BLaER1 (cell line): Measurements from ENCODE around the gene GOLPH3L.

Experiments
- H3K27ac ChIP-seq: shearing (Covaris generic); formaldehyde crosslinking; 2 replicates; pipeline ENCODE4 v1.8.1; 2022
- H3K27me3 ChIP-seq: shearing (Covaris generic); formaldehyde crosslinking; 2 replicates; pipeline ENCODE4 v1.8.1; 2022
- H3K36me3 ChIP-seq: shearing (Covaris generic); formaldehyde crosslinking; 2 replicates; pipeline ENCODE4 v1.8.1; 2022
- H3K4me1 ChIP-seq: shearing (Covaris generic); formaldehyde crosslinking; 2 replicates; pipeline ENCODE4 v1.8.1; 2022
- H3K4me2 ChIP-seq: shearing (Covaris generic); formaldehyde crosslinking; 2 replicates; pipeline ENCODE4 v1.8.1; 2022
- H3K4me3 ChIP-seq: shearing (Covaris generic); formaldehyde crosslinking; 2 replicates; pipeline ENCODE4 v1.8.1; 2022
- H3K9ac ChIP-seq: shearing (Covaris generic); formaldehyde crosslinking; 2 replicates; pipeline ENCODE4 v1.8.1; 2022
- H3K9me3 ChIP-seq: shearing (Covaris generic); formaldehyde crosslinking; 2 replicates; pipeline ENCODE4 v1.8.1; 2022
- H4K20me1 ChIP-seq: shearing (Covaris generic); formaldehyde crosslinking; 2 replicates; pipeline ENCODE4 v1.8.1; 2022
- Cebpa-rat ChIP-seq: shearing (Covaris generic); IDR thresholded peaks from 2 replicates; pipeline ENCODE4 v1.8.1; 2022

GOLPH3L gene

DNA sequence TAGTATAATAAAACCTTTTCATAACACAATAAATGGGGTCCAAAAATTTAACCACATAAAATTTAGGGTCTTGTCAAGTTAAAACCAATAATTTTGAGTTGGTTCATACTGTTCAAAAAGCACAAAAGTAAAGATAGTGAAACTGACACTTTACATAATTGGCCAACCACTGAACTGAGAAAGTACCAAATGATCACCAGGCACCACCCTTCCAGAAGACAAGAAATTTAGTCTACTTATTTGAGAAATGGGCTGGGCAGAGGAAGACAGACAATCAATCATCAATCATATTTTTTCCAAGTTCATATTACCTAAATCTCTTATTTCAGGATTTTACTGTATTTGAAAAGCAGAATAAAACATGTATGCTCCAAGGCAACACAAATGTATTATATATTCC, 6.5 kb upstream of the GOLPH3L start:
- H3K4me3 ChIP-seq, result no peak overlapping the region
- H3K9me3 ChIP-seq, result no peaks in the 10 kb centered on the region
- no peaks in the 10 kb centered on the region for H4K20me1 ChIP-seq
- no peaks in the 10 kb centered on the region for H3K36me3 ChIP-seq
- H3K9ac ChIP-seq, result no peak overlapping the region
- no peaks in the 10 kb centered on the region for H3K4me1 ChIP-seq
- TF ChIP-seq Cebpa-rat, result no peak
- H3K4me2 ChIP-seq, result no peak overlapping the region
- no peak overlapping the region for H3K27ac ChIP-seq
- H3K27me3 ChIP-seq, result no peaks in the 10 kb centered on the region

DNA sequence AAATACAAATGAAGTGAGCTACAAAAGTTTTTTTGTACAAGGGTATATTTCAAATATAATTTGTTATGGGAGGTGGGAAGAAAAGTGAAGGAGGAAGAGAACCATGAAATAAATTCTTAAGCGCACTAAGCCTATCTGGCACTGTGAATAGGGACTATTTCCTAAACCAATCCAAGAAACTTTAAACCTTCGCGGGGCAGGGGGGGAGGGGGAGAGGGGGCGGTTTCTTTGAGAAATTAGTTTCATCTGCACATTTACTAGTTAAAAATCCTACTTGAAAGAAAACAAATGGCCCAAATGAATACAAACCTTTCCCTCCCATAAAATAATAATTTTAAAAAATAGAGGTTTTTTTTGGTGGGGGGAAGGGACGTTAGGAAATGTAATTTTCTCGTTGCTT, 364 bp downstream of the GOLPH3L start:
- Histone ChIP-seq H3K27ac (no peak overlapping the region), H3K4me3 (peak overlapping the region; percentile 80), H4K20me1 (peaks cover 5% of the 10 kb centered on the region; the same call in 1 of the 2 replicates), H3K4me2 (peak overlapping the region; percentile 89), H3K36me3 (peaks cover 31% of the 10 kb centered on the region), H3K27me3 (no peaks in the 10 kb centered on the region), H3K9me3 (no peaks in the 10 kb centered on the region), H3K4me1 (peaks cover 21% of the 10 kb centered on the region), H3K9ac (peak overlapping the region; percentile 71; the same call in 1 of the 2 replicates)
- TF ChIP-seq Cebpa-rat, result no peak

GRCh38 chr1:150696162-150696561, 792 bp downstream of the GOLPH3L start:
- Histone ChIP-seq H3K9ac (peak overlapping the region; percentile 53; the same call in 1 of the 2 replicates), H3K27me3 (no peaks in the 10 kb centered on the region), H3K4me3 (peak overlapping the region; percentile 80), H3K4me2 (peak overlapping the region; percentile 89), H4K20me1 (peaks cover 5% of the 10 kb centered on the region; the same call in 1 of the 2 replicates), H3K4me1 (peaks cover 21% of the 10 kb centered on the region), H3K27ac (no peak overlapping the region), H3K9me3 (no peaks in the 10 kb centered on the region), H3K36me3 (peaks cover 34% of the 10 kb centered on the region)
- TF ChIP-seq Cebpa-rat, result no peak

DNA sequence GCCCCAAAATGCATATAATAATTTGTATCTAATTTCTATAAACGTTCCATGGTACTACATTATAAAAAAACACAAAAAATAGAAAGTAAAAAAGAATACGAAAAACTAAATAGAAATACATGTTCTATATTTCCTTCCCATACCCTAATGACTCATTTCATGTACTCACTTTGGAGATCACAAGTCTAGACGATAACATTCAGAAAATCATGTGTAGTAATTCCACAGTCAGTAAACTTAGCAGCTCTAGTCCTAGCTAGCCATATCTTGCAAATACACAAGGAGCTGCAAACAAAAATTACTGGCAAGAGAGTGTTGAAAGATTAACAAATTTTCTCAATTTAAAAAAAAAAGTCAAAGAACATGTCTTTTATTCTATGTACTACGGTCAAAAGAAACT, 1.4 kb downstream of the GOLPH3L start:
- peak overlapping the region; percentile 89 for H3K4me2 ChIP-seq
- H3K27ac ChIP-seq, result no peak overlapping the region
- H3K4me1 ChIP-seq, result peaks cover 21% of the 10 kb centered on the region
- peaks cover 40% of the 10 kb centered on the region for H3K36me3 ChIP-seq
- H3K9ac ChIP-seq, result no peak overlapping the region
- H3K9me3 ChIP-seq, result no peaks in the 10 kb centered on the region
- H3K27me3 ChIP-seq, result no peaks in the 10 kb centered on the region
- TF ChIP-seq Cebpa-rat, result no peak
- H4K20me1 ChIP-seq, result peaks cover 5% of the 10 kb centered on the region; the same call in 1 of the 2 replicates
- H3K4me3 ChIP-seq, result no peak overlapping the region

GRCh38 chr1:150692720-150693119, 4.2 kb downstream of the GOLPH3L start:
- Histone ChIP-seq H3K27me3 (no peaks in the 10 kb centered on the region), H3K4me1 (peaks cover 18% of the 10 kb centered on the region), H3K36me3 (peaks cover 65% of the 10 kb centered on the region), H3K27ac (no peak overlapping the region), H3K9ac (no peak overlapping the region), H3K4me3 (no peak overlapping the region), H3K9me3 (no peaks in the 10 kb centered on the region), H4K20me1 (peaks cover 5% of the 10 kb centered on the region; the same call in 1 of the 2 replicates), H3K4me2 (no peak overlapping the region)
- no peak for TF ChIP-seq Cebpa-rat

DNA sequence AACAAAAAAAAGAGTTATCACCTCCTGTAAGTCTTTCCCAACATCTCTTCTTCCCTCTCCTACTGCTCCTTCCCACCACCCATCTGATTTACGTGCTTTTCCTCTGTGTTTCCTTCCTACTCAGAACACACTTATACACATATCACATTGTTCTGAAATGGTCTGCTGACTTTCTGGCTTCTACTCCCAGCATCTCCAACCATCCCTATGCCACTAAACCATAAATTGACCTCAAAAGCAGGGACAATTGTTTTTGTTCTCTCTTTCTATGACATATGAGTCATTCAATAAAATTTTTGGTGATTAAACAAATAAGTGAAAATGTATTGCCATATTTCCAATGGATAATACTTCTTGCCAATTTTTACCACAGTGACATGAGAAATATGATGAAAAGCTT, 8.2 kb downstream of the GOLPH3L start:
- H3K9ac ChIP-seq, result no peak overlapping the region
- no peaks in the 10 kb centered on the region for H3K27me3 ChIP-seq
- no peaks in the 10 kb centered on the region for H4K20me1 ChIP-seq
- peaks cover 62% of the 10 kb centered on the region for H3K36me3 ChIP-seq
- no peak overlapping the region for H3K27ac ChIP-seq
- no peaks in the 10 kb centered on the region for H3K9me3 ChIP-seq
- no peak overlapping the region for H3K4me2 ChIP-seq
- TF ChIP-seq Cebpa-rat, result no peak
- no peaks in the 10 kb centered on the region for H3K4me1 ChIP-seq
- no peak overlapping the region for H3K4me3 ChIP-seq

- no peaks in the 10 kb centered on the region for H3K9me3 ChIP-seq
- H3K27ac ChIP-seq, result no peak overlapping the region
- H3K4me1 ChIP-seq, result no peaks in the 10 kb centered on the region
- H3K4me2 ChIP-seq, result no peak overlapping the region
- H3K27me3 ChIP-seq, result no peaks in the 10 kb centered on the region
- peaks cover 60% of the 10 kb centered on the region for H3K36me3 ChIP-seq
- no peaks in the 10 kb centered on the region for H4K20me1 ChIP-seq
- H3K9ac ChIP-seq, result no peak overlapping the region
- H3K4me3 ChIP-seq, result no peak overlapping the region
- no peak for TF ChIP-seq Cebpa-rat
Measured at GRCh38 chr1:150686275-150686674, 10.7 kb downstream of the GOLPH3L start.

- no peak for TF ChIP-seq Cebpa-rat
Measured at GRCh38 chr1:150683914-150684313, 13.0 kb downstream of the GOLPH3L start.

DNA sequence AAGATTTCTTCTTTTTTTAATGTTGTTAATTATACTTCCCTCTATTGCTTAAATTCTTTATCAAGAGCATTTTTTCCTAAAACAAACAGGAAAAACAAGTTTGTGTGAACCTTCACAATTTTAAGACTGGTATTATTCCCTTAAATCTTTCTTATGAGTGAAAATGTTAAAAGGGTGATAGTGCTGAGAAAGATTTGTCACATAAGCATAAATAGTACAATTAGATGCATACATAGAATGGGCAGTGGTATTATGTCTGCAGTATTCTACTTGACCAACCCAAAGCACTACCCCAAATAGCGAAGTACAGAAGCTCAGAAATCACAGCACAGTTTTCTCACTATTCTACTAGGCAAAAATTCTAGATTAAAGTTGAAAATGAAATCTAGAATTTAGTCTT, 18.0 kb downstream of the GOLPH3L start:
- Histone ChIP-seq H3K27ac (no peak overlapping the region), H4K20me1 (no peaks in the 10 kb centered on the region), H3K4me1 (no peaks in the 10 kb centered on the region), H3K9ac (no peak overlapping the region), H3K4me3 (no peak overlapping the region), H3K4me2 (no peak overlapping the region), H3K36me3 (peaks cover 60% of the 10 kb centered on the region), H3K27me3 (no peaks in the 10 kb centered on the region), H3K9me3 (no peaks in the 10 kb centered on the region)
- no peak for TF ChIP-seq Cebpa-rat

More at GRCh38 chr1:150683914-150684313, 13.0 kb downstream of the GOLPH3L start:
- Histone ChIP-seq H4K20me1 (no peaks in the 10 kb centered on the region), H3K4me3 (no peak overlapping the region), H3K9me3 (no peaks in the 10 kb centered on the region), H3K27me3 (no peaks in the 10 kb centered on the region), H3K4me2 (no peak overlapping the region), H3K9ac (no peak overlapping the region), H3K36me3 (peaks cover 55% of the 10 kb centered on the region), H3K27ac (no peak overlapping the region), H3K4me1 (no peaks in the 10 kb centered on the region)

GRCh38 chr1:150674881-150675280, 22.1 kb downstream of the GOLPH3L start:
- Histone ChIP-seq H3K27ac (no peak overlapping the region), H3K4me3 (no peak overlapping the region), H3K4me2 (no peak overlapping the region), H3K9ac (no peak overlapping the region), H3K27me3 (no peaks in the 10 kb centered on the region), H3K4me1 (no peaks in the 10 kb centered on the region), H3K36me3 (peaks cover 52% of the 10 kb centered on the region), H3K9me3 (no peaks in the 10 kb centered on the region), H4K20me1 (no peaks in the 10 kb centered on the region)
- TF ChIP-seq Cebpa-rat, result no peak

- Histone ChIP-seq H3K27me3 (no peaks in the 10 kb centered on the region), H3K9me3 (no peaks in the 10 kb centered on the region), H3K36me3 (peaks cover 67% of the 10 kb centered on the region), H3K9ac (no peak overlapping the region), H3K4me3 (no peak overlapping the region), H3K4me2 (no peak overlapping the region), H4K20me1 (no peaks in the 10 kb centered on the region), H3K27ac (no peak overlapping the region), H3K4me1 (no peaks in the 10 kb centered on the region)
- no peak for TF ChIP-seq Cebpa-rat
Measured at GRCh38 chr1:150663321-150663720, 33.6 kb downstream of the GOLPH3L start.
